OCI-LY1 (cell line): ENCODE data around the gene NPTX1.

Experiments used
- H2AFZ ChIP-seq: fragments of 200-600 bp; sonication (generic), shearing (Covaris generic); 2 replicates; pipeline ENCODE4 v1.6.0; 2014; ENCODE audit warnings: antibody characterized with exemption, mild to moderate bottlenecking, low read length
- H3F3A ChIP-seq: fragments of 200-600 bp; sonication (generic), shearing (Covaris generic); 2 replicates; pipeline ENCODE4 v1.6.0; 2014; ENCODE audit warnings: mild to moderate bottlenecking, antibody characterized with exemption, low read length, moderate library complexity; ENCODE audit not compliant: insufficient read depth
- H3K27ac ChIP-seq: fragments of 200-600 bp; sonication (generic); 2 replicates; pipeline ENCODE4 v1.5.1; 2014; ENCODE audit warnings: low read length, mixed run types, mild to moderate bottlenecking, low read depth; ENCODE audit not compliant: poor library complexity, severe bottlenecking
- H3K27me3 ChIP-seq: fragments of 200-600 bp; sonication (generic); 2 replicates; pipeline ENCODE4 v1.6.0; 2014; ENCODE audit warnings: antibody characterized with exemption, mild to moderate bottlenecking, low read length, moderate library complexity; ENCODE audit not compliant: insufficient read depth
- H3K36me3 ChIP-seq: fragments of 200-600 bp; sonication (generic); 2 replicates; pipeline ENCODE4 v1.6.1; 2014; ENCODE audit warnings: mild to moderate bottlenecking, antibody characterized with exemption, low read length, moderate library complexity, mixed read lengths; ENCODE audit not compliant: insufficient read depth
- H3K4me1 ChIP-seq: fragments of 200-600 bp; sonication (generic); 2 replicates; pipeline ENCODE4 v1.5.1; 2014; ENCODE audit warnings: mild to moderate bottlenecking, low read length, moderate library complexity; ENCODE audit not compliant: insufficient read depth, severe bottlenecking
- H3K4me2 ChIP-seq: fragments of 200-600 bp; sonication (generic), shearing (Covaris generic); 2 replicates; pipeline ENCODE4 v1.6.1; 2014; ENCODE audit warnings: low read length
- H3K4me3 ChIP-seq: fragments of 200-600 bp; sonication (generic); 2 replicates; pipeline ENCODE4 v1.5.1; 2014; ENCODE audit warnings: low read length, low read depth, mild to moderate bottlenecking, mixed read lengths; ENCODE audit not compliant: poor library complexity, severe bottlenecking
- H3K79me2 ChIP-seq: fragments of 200-600 bp; shearing (Covaris generic); 2 replicates; pipeline ENCODE4 v1.6.1; 2016; ENCODE audit warnings: mixed run types, low read length, mixed read lengths; ENCODE audit not compliant: insufficient read depth
- H3K9ac ChIP-seq: fragments of 200-600 bp; sonication (generic), shearing (Covaris generic); 2 replicates; pipeline ENCODE4 v1.6.1; 2014; ENCODE audit warnings: mild to moderate bottlenecking, low read length, mixed read lengths
- H3K9me2 ChIP-seq: fragments of 200-600 bp; sonication (generic), shearing (Covaris generic); 2 replicates; pipeline ENCODE4 v1.6.1; 2014; ENCODE audit warnings: low read depth, mild to moderate bottlenecking, low read length, mixed read lengths
- H3K9me3 ChIP-seq: fragments of 200-600 bp; shearing (Covaris generic); 2 replicates; pipeline ENCODE4 v1.6.1; 2014; ENCODE audit warnings: low read length, mixed read lengths
- H4K20me1 ChIP-seq: fragments of 200-600 bp; sonication (generic), shearing (Covaris generic); 2 replicates; pipeline ENCODE4 v1.6.0; 2016; ENCODE audit warnings: mild to moderate bottlenecking, low read length; ENCODE audit not compliant: insufficient read depth
- CTCF ChIP-seq: fragments of 200-600 bp; sonication (generic), shearing (Covaris generic); IDR thresholded peaks from 2 replicates; pipeline ENCODE4 v1.5.1; 2017; ENCODE audit warnings: mild to moderate bottlenecking, antibody characterized with exemption, low read length, moderate library complexity, mixed read lengths
- EZH2 ChIP-seq: fragments of 200-600 bp; sonication (generic), shearing (Covaris generic); IDR thresholded peaks from 2 replicates; pipeline ENCODE4 v1.8.0; 2017; ENCODE audit warnings: borderline replicate concordance, mixed run types, mild to moderate bottlenecking, antibody characterized with exemption, low read length, moderate library complexity, mixed read lengths

The NPTX1 gene

GRCh38 chr17:80476877-80477646 is 655 bp upstream of the NPTX1 start:
- Histone ChIP-seq H3K9ac (no peak overlapping the region), H3K36me3 (no peaks in the 10 kb centered on the region), H3K4me2 (peak overlapping the region; percentile 28; the same call in 1 of the 2 replicates), H3K9me2 (no peaks in the 10 kb centered on the region), H3K79me2 (no peaks in the 10 kb centered on the region), H3K27ac (no peak overlapping the region), H3K27me3 (peaks cover 4% of the 10 kb centered on the region; the same call in 1 of the 2 replicates), H2AFZ (no peak overlapping the region), H3K4me3 (no peak overlapping the region), H3K4me1 (peaks cover 31% of the 10 kb centered on the region), H4K20me1 (no peaks in the 10 kb centered on the region), H3F3A (no peaks in the 10 kb centered on the region), H3K9me3 (no peaks in the 10 kb centered on the region)
- TF ChIP-seq CTCF, result no peak
- no peak for TF ChIP-seq EZH2

GRCh38 chr17:80474961-80475909 is 1.2 kb downstream of the NPTX1 start:
- Histone ChIP-seq H4K20me1 (no peaks in the 10 kb centered on the region), H3K27me3 (peaks cover 5% of the 10 kb centered on the region; the same call in 1 of the 2 replicates), H3K27ac (peak overlapping the region; percentile 34), H2AFZ (no peak overlapping the region), H3K4me3 (peak overlapping the region; percentile 56), H3K4me2 (peak overlapping the region; percentile 88), H3K36me3 (no peaks in the 10 kb centered on the region), H3K9me3 (no peaks in the 10 kb centered on the region), H3F3A (no peaks in the 10 kb centered on the region), H3K9me2 (no peaks in the 10 kb centered on the region), H3K9ac (peak overlapping the region; percentile 55; the same call in 1 of the 2 replicates), H3K4me1 (peaks cover 20% of the 10 kb centered on the region), H3K79me2 (no peaks in the 10 kb centered on the region)
- TF ChIP-seq CTCF (no peak), EZH2 (no peak)

- H3K9me3 ChIP-seq, result no peaks in the 10 kb centered on the region
- H4K20me1 ChIP-seq, result no peaks in the 10 kb centered on the region
- peak overlapping the region; percentile 55; the same call in 1 of the 2 replicates for H3K9ac ChIP-seq
- H3K4me2 ChIP-seq, result peak overlapping the region; percentile 88
- no peaks in the 10 kb centered on the region for H3K79me2 ChIP-seq
- no peaks in the 10 kb centered on the region for H3K36me3 ChIP-seq
- H3F3A ChIP-seq, result no peaks in the 10 kb centered on the region
- H3K27me3 ChIP-seq, result peaks cover 11% of the 10 kb centered on the region; the same call in 1 of the 2 replicates
- H2AFZ ChIP-seq, result no peak overlapping the region
- H3K27ac ChIP-seq, result peak overlapping the region; percentile 34
- peaks cover 20% of the 10 kb centered on the region for H3K4me1 ChIP-seq
- no peaks in the 10 kb centered on the region for H3K9me2 ChIP-seq
- H3K4me3 ChIP-seq, result peak overlapping the region; percentile 56
- TF ChIP-seq EZH2 (no peak), CTCF (peak; percentile 39; the same call in 1 of the 2 replicates)
Measured at GRCh38 chr17:80474231-80474960, 2.0 kb downstream of the NPTX1 start.
